ENCODE results near the gene WRNIP1.

DNA sequence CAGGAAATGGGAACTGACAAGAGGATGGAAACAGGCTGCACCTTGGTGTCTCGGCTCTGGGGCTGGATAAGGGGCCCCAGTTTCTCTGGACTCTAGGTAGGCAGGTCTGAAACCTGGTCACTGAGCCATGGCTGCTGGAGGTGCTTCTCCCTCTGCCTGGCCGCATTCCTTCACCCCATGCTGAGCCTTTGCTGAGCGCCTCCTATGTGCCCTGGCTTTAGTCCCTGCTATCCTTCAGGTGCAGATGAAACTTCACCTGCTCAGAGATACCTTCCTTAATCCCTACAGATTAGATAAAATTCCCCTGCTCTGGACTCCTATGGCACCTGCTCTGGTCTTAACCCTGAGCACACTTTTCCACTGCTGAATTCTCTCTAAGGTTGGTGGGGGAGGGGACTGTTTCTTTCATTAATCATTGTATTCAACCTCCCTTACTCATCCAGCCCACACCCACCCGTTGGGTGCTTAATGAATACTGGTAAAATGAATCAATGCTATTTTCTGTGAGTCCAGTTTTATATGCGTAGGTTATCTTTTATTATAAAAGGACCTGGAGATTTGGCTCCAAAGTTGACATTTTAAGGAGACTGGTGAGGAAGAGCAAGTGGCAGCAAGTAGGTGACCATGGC, 33.8 kb upstream of the WRNIP1 start:
- TF ChIP-seq, protein P1, sequence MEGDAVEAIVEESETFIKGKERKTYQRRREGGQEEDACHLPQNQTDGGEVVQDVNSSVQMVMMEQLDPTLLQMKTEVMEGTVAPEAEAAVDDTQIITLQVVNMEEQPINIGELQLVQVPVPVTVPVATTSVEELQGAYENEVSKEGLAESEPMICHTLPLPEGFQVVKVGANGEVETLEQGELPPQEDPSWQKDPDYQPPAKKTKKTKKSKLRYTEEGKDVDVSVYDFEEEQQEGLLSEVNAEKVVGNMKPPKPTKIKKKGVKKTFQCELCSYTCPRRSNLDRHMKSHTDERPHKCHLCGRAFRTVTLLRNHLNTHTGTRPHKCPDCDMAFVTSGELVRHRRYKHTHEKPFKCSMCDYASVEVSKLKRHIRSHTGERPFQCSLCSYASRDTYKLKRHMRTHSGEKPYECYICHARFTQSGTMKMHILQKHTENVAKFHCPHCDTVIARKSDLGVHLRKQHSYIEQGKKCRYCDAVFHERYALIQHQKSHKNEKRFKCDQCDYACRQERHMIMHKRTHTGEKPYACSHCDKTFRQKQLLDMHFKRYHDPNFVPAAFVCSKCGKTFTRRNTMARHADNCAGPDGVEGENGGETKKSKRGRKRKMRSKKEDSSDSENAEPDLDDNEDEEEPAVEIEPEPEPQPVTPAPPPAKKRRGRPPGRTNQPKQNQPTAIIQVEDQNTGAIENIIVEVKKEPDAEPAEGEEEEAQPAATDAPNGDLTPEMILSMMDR (IDR thresholded peaks at IDR 0.05): no peak
- TF ChIP-seq POLR2A (IDR thresholded peaks at IDR 0.05): no peak
